HepG2 (cell line): ENCODE data around the gene RABGAP1L.

Source experiments
- BRCA1 ChIP-seq: sonication (generic); formaldehyde crosslinking; IDR thresholded peaks from 2 replicates; pipeline ENCODE4 v1.4.0; 2020; ENCODE audit warnings: missing genetic modification reagents
- CEBPB ChIP-seq: IDR thresholded peaks from 2 replicates; pipeline ENCODE4 v1.6.1; 2011; ENCODE audit warnings: low read depth, low read length, improper control_type of control experiment, borderline replicate concordance
- CTCF ChIP-seq: sonication (generic); formaldehyde crosslinking; IDR thresholded peaks from 2 replicates; pipeline ENCODE4 v1.5.0; 2020; ENCODE audit warnings: mild to moderate bottlenecking, missing genetic modification reagents, moderate library complexity
- ESRRA ChIP-seq: sonication (generic); formaldehyde crosslinking; IDR thresholded peaks from 2 replicates; pipeline ENCODE4 v1.5.1; 2020; ENCODE audit warnings: mild to moderate bottlenecking, low read depth, missing genetic modification reagents
- FOXA3 ChIP-seq: IDR thresholded peaks from 2 replicates; pipeline ENCODE4 v1.6.1; 2016; ENCODE audit warnings: missing genetic modification reagents, missing compliant biosample characterization
- GATAD1 ChIP-seq: IDR thresholded peaks from 2 replicates; pipeline ENCODE4 v1.6.1; 2016; ENCODE audit warnings: missing genetic modification reagents, missing compliant biosample characterization
- SP1 ChIP-seq, 2 experiments: fragments of 450-650 bp in 1 of 2; sonication (generic) in 1 of 2; formaldehyde crosslinking in 1 of 2; IDR thresholded peaks; 2 replicates each; pipeline versions ENCODE4 v1.4.0 to v1.6.1; 2016 to 2020; ENCODE audit warnings: missing genetic modification reagents in 1 of 2
- SUZ12 ChIP-seq: fragments of 150-350 bp; IDR thresholded peaks from 2 replicates; pipeline ENCODE4 v1.6.1; 2014; ENCODE audit warnings: low read depth, low read length
- YEATS2 ChIP-seq: sonication (generic); formaldehyde crosslinking; IDR thresholded peaks from 2 replicates; pipeline ENCODE4 v1.4.0; 2020; ENCODE audit warnings: missing genetic modification reagents, borderline replicate concordance
- ZBTB44 ChIP-seq: sonication (generic); formaldehyde crosslinking; IDR thresholded peaks from 2 replicates; pipeline ENCODE4 v1.4.0; 2020; ENCODE audit warnings: missing genetic modification reagents
- ZNF263 ChIP-seq: sonication (generic); formaldehyde crosslinking; IDR thresholded peaks from 2 replicates; pipeline ENCODE4 v1.4.0; 2020; ENCODE audit warnings: missing genetic modification reagents
- ZNF274 ChIP-seq: sonication (generic); formaldehyde crosslinking; IDR thresholded peaks from 2 replicates; pipeline ENCODE4 v1.5.1; 2020; ENCODE audit warnings: mild to moderate bottlenecking, missing genetic modification reagents
- TF ChIP-seq, protein P1 (sequence below), 2 experiments: sonication (generic) in 1 of 2; formaldehyde crosslinking in 1 of 2; IDR thresholded peaks; 2 replicates each; pipeline versions ENCODE4 v1.4.0 to v1.6.1; 2018 to 2020; ENCODE audit warnings: missing genetic modification reagents in 2 of 2, borderline replicate concordance in 1 of 2, low read depth in 1 of 2, mild to moderate bottlenecking in 1 of 2, missing biosample characterization in 1 of 2

GRCh38 chr1:174828264-174828663 is 668.9 kb downstream of the RABGAP1L start:
- TF ChIP-seq SP1 (IDR thresholded peaks at IDR 0.05) (no peak), SP1 (CRISPR knock-in tag; IDR thresholded peaks at IDR 0.05) (no peak), BRCA1 (no peak), YEATS2 (CRISPR knock-in tag) (no peak), ZNF263 (CRISPR knock-in tag) (no peak), ESRRA (CRISPR knock-in tag) (no peak), ZNF274 (CRISPR knock-in tag) (no peak), GATAD1 (no peak), ZBTB44 (CRISPR knock-in tag) (no peak), SUZ12 (no peak), CTCF (CRISPR knock-in tag) (no peak), FOXA3 (no peak), CEBPB (no peak)
- TF ChIP-seq, protein P1, sequence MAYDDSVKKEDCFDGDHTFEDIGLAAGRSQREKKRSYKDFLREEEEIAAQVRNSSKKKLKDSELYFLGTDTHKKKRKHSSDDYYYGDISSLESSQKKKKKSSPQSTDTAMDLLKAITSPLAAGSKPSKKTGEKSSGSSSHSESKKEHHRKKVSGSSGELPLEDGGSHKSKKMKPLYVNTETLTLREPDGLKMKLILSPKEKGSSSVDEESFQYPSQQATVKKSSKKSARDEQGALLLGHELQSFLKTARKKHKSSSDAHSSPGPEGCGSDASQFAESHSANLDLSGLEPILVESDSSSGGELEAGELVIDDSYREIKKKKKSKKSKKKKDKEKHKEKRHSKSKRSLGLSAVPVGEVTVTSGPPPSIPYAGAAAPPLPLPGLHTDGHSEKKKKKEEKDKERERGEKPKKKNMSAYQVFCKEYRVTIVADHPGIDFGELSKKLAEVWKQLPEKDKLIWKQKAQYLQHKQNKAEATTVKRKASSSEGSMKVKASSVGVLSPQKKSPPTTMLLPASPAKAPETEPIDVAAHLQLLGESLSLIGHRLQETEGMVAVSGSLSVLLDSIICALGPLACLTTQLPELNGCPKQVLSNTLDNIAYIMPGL (CRISPR knock-in tag; IDR thresholded peaks at IDR 0.05; ENCODE audit: borderline replicate concordance in 1 of 2, low read depth in 1 of 2): no peak
